GM13977 (cell line): ENCODE results near the gene LRP5.
A peak's percentile ranks its signal among the peaks of the same experiment; 100 is the strongest.
"Not testable (repeated sequence)": the region's sequence is repeated elsewhere in the genome, so short reads cannot be mapped to it uniquely, and the experiment has no call there.

Source experiments
- DNase-seq: peaks from one replicate; pipeline ENCODE4 v3.0.0; 2012; ENCODE audit warnings: low spot score
- CTCF ChIP-seq: IDR thresholded peaks from 2 replicates; pipeline ENCODE4 v1.5.1; 2012; ENCODE audit warnings: mild to moderate bottlenecking, control low read depth; ENCODE audit not compliant: insufficient read depth; ENCODE audit errors: extremely low read depth, missing control alignments
- in situ Hi-C: fragments of 300-500 bp; cut with MboI; formaldehyde crosslinking; loops from one replicate; pipeline ENCODE4 v1.12.0; 2022; ENCODE audit warnings: low sequenced_read_pairs, low pct_unique_long_range_greater_than_20kb, mixed read lengths, inconsistent platforms; ENCODE audit not compliant: unreplicated experiment

The LRP5 gene

GRCh38 chr11:68295940-68296339 lies 16.5 kb upstream of the LRP5 start:
- in situ Hi-C loops = loop anchor here (5.0 kb wide), 1 partner anchor 44 kb away; no protein-coding TSS in a partner anchor
- TF ChIP-seq CTCF = no peak
- no peak for DNase-seq

- DNase-seq = no peak
- TF ChIP-seq CTCF = no peak
- in situ Hi-C loops = loop anchor here (5.0 kb wide), 1 partner anchor 44 kb away; no protein-coding TSS in a partner anchor
These were observed 15.9 kb upstream of the LRP5 start for GRCh38 chr11:68296344-68297051.

- TF ChIP-seq CTCF = no peak
- DNase-seq = no peak
- in situ Hi-C loops = loop anchor here (5.0 kb wide), 1 partner anchor 45 kb away; no protein-coding TSS in a partner anchor
These were observed 15.4 kb upstream of the LRP5 start for GRCh38 chr11:68297052-68297378.

- no peak for TF ChIP-seq CTCF
- in situ Hi-C loops = loop anchor here (5.0 kb wide), 1 partner anchor 45 kb away; no protein-coding TSS in a partner anchor
- DNase-seq = no peak
These were observed 14.9 kb upstream of the LRP5 start for GRCh38 chr11:68297494-68297811.

- TF ChIP-seq CTCF = peak; percentile 98
- in situ Hi-C loops = loop anchor here (5.0 kb wide), 1 partner anchor 46 kb away; no protein-coding TSS in a partner anchor
- DNase-seq = peak; percentile 87
These were observed 14.4 kb upstream of the LRP5 start for GRCh38 chr11:68297812-68298658.

- TF ChIP-seq CTCF = no peak
- no peak for DNase-seq
- in situ Hi-C loops = loop anchor here (5.0 kb wide), 1 partner anchor 47 kb away; no protein-coding TSS in a partner anchor
These were observed 13.5 kb upstream of the LRP5 start for GRCh38 chr11:68298659-68299516.

GRCh38 chr11:68299517-68299879 lies 12.9 kb upstream of the LRP5 start:
- not testable (repeated sequence) for DNase-seq
- in situ Hi-C loops = loop anchor here (5.0 kb wide), 1 partner anchor 47 kb away; no protein-coding TSS in a partner anchor
